GM21515 (cell line): Measurements from ENCODE around the gene HHATL.
"Not testable (repeated sequence)": the region's sequence is repeated elsewhere in the genome, so short reads cannot be mapped to it uniquely, and the experiment has no call there.

ENCODE experiments used
- ATAC-seq: cut with Tn5 transposase; IDR thresholded peaks from one replicate; pipeline ENCODE4 v1.9.1; 2021; ENCODE audit not compliant: unreplicated experiment

Gene HHATL

DNA sequence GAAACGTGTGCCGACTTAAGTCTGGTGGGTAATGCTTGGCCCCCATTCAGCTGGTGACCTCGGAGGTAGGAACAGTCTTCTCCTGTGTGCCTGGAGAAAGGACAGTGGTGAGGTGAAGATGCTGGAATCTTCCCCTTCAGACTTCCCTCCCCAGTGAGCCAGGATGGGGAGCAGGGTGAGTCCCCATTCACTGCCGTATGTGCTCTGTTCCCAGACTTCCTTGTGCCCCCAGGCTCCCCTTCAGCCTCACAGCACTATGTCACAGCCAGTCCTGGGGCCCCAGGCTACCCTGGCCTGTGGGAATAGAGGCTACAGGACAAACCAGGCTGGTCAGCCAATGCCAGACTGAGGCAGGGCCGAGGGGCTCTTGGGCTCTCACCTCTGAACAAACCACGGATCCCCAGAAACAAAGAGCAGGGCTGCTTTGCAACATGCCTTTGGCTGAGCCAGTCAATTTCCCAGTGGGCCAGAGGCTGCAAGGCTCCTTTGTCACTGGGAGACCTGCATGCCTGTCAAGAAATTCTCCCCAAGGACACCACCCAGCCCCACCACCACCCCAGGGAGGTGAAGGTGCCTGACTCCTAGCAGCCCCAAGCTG lies 31.8 kb upstream of the HHATL start:
- ATAC-seq = no peak

GRCh38 chr3:42733501-42734262 lies 31.1 kb upstream of the HHATL start:
- no peak for ATAC-seq

DNA sequence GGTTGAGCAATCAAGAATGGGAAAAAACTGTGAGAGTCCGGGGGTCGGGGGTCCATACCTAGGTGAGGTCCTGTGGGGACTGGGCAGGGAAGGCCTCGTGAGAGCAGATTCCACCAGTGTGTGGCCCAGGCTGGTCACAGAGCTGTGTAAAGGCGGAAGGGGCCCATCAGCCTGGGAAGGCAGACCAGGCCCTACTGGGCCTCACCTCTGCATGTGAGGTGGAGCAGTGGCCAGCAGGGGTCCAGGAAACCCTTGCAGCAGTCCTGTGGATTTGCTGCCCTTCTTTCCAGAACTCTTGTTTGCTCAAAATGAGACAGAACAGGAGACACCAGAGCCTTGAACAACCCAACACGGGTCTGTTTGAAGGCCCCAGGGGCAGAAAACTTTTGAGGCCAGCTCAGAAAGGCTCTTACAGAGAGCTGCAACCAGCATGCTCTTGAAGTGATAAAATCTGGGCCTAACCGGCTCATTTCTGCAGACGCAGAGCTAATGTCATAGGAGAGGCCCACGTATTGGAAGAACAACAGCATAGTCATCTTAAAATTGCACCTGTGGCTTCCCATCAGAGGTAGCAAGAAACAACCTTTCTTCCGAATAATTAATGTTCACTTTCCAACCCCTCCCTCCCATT lies 30.3 kb upstream of the HHATL start:
- no peak for ATAC-seq

DNA sequence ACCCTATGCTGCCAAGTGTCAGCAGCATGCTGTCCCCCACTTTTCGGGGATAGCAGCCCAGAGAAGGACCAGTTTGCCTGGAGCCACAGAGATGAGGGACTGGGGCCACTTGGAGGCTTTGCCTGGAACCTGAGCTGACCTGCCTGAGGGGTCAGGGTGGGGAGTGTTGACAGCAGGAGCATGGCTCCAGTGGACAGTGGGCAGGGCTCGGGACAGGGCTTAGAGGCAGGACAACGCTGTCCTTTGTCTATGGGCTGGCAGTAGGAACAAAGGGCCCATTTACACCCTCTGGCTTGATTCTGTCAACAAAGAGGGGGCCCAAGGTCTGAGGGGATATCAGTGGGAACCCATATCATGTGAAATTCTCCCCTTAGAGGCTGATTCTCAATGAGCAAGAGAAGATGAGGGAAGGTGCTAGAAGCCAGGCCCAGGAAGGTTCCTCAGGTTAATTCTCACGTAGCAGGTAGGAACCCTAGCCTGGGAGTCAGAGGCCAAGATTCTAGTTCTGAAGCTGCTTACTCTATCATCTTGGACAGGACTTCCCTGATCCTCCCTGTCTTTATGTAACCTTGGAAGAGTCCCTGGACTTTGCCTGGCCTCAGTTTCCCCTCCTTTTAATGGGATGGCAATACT lies 29.7 kb upstream of the HHATL start:
- no peak for ATAC-seq

GRCh38 chr3:42731476-42732195 lies 29.0 kb upstream of the HHATL start:
- no peak for ATAC-seq

DNA sequence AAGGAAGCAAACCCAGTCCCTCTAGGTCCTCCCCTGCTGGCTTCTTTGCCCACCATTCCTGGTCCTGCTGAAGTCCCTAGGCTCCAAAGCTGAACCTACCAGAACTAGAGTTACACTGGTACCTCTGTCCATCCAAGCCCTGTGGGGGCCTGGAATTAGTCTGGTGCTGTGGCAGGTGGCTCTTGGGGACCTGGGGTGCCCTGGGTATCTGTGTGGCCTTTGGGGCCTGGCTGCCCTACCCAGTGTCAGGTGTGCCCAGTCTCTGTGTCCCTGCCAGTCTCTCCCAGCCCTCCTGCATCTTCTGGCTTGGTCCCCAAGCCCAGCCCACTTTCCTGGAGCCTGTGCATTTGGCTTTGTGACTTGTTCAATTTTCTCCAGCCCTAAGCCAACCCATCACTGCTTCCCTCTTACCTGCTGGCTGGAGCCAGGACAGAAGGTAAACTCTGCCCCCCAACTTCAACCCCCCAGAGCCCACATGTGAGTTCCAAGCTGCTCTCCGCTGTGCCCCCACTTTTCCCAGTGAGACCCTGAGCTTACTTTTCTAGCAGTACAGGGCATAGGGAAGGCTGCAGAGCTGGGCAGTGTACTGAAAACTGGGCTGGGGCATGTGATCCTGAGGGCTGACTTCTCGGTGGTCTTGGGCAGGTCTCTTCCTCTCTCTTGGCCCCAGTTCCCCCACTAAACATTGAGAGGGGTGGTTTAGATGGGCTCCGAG lies 28.3 kb upstream of the HHATL start:
- no peak for ATAC-seq

GRCh38 chr3:42730294-42730693 lies 27.7 kb upstream of the HHATL start:
- ATAC-seq = no peak

- ATAC-seq = no peak
Observed at GRCh38 chr3:42729404-42730145, 27.0 kb upstream of the HHATL start.

DNA sequence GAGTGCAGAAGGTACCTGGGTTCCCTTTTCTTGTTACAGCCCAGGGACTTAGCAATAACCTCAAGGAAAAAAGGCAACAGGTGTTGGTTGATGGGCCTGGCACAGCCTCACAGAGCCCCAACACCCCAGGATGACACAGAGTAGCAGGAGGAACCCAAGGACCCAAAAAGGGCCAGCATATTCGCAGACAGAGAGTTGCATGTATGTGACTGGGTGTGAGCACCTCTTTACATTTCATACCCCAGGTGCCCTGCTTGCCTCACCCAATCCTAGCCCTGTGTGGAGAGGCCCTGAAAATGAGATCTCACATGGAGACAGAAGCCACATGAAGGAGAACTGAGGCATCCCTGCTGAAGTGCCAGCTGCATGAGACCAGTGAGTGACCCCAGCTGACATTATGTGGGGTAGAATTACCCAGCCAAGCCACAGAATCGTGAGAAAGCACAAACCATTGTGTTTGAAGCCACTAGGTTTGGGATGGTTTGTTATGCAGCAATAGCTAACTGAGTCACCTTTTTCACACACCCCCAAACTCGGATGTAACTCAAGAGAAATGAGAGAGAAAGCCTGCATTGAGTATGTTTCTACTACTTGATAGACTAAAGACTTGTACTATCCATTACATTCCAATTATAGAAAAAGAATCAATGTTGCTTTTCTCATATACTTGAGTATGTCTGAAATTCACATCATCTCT lies 26.2 kb upstream of the HHATL start:
- no peak for ATAC-seq

GRCh38 chr3:42728056-42728455 lies 25.5 kb upstream of the HHATL start:
- ATAC-seq = no peak

DNA sequence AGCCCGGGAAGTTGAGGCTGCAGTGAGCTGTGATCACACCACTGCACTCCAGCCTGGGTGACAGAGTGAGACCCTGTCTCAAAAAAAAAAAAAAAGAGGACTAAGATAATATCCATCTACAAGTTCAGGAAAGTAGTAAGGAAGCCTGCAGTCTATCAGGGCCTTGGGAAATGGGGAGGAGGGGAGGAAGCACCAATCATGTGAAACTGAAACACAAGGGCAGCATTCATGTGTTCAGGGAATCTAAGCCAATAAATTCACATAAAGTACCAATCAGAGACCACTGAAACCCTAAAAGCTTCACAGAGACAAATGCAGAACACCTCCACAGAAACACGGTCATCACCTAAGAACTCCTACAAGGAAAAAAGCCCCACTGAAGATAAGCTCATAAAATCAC lies 22.9 kb upstream of the HHATL start:
- no peak for ATAC-seq

- ATAC-seq = no peak
Observed at GRCh38 chr3:42723219-42723618, 20.6 kb upstream of the HHATL start.

GRCh38 chr3:42722442-42722841 lies 19.8 kb upstream of the HHATL start:
- not testable (repeated sequence) for ATAC-seq

DNA sequence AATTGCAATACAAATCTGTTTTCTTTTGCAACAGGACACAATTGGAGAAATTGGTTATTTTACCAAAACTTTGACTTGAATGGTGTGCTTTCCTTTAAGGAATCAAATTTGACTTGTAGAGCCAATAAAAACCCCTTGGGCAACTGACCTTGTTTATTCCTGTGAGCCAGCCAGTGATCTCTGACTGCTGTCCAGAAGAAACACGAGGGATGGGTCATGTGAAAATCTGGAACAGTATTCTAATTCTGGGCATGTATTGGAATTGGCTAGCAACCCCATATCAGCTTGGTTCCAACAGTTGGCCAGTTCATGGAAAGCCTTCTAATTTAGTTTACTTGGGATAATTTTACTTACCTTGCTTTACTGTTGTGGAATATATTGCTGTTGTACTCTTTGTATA lies 19.1 kb upstream of the HHATL start:
- no peak for ATAC-seq

GRCh38 chr3:42720126-42720525 lies 17.5 kb upstream of the HHATL start:
- no peak for ATAC-seq

- no peak for ATAC-seq
Observed at GRCh38 chr3:42719002-42719401, 16.4 kb upstream of the HHATL start.

- ATAC-seq = no peak
Observed at GRCh38 chr3:42718338-42718737, 15.7 kb upstream of the HHATL start.

- ATAC-seq = no peak
Observed at GRCh38 chr3:42717306-42717705, 14.7 kb upstream of the HHATL start.

DNA sequence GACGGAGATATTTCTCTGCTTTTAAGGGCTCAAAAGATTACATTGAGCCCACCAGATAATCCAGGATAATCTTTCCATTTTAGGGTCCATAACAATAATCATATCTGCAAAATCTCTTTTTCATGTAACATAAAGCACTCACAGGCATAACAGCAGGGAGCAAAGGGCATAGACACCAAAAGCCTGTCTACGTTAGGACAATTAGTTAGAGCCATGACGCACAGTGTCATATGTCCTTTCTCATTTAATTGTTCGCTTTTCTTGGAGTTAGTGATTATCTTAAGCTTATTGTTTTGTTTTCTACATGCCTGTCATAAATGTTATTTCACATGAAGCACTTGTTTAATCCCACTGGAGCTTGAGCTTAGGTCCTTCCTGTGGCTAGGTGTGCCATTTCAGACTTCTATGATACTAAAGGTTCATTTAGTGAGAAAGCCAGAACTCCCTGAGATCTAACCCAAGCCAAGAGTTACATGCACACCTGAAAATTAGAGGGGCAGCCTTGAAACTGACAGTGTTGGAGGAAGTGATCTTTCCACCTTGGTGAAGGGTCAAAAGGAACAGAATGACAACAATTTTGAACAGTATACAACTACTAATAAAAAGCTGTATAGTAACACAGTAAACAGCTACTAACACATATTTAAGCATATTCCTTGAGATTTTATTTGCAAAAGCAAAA lies 11.7 kb upstream of the HHATL start:
- ATAC-seq = no peak
